H9 (cell line): ENCODE results near the gene FSD1. TPM values are rescaled to one million over a fixed set of nuclear protein-coding genes. Genes with fewer than 3 reads are reported as not detected.

Source experiments
- DNase-seq: peaks from one replicate; pipeline ENCODE4 v3.0.0-alpha.2; 2017
- H2AFZ ChIP-seq: one replicate; pipeline ENCODE4 v1.6.1; 2013; ENCODE audit warnings: mild to moderate bottlenecking, low read length, control low read depth, moderate library complexity
- H2AK5ac ChIP-seq: 2 replicates; pipeline ENCODE4 v1.6.1; 2013; ENCODE audit warnings: low read length, control low read depth, mixed read lengths; ENCODE audit not compliant: insufficient read length
- H2BK120ac ChIP-seq: one replicate; pipeline ENCODE4 v1.6.1; 2013; ENCODE audit warnings: low read depth, mild to moderate bottlenecking, low read length, control low read depth, inconsistent platforms; ENCODE audit not compliant: poor library complexity, severe bottlenecking
- H2BK12ac ChIP-seq: 2 replicates; pipeline ENCODE4 v1.6.1; 2013; ENCODE audit warnings: low read length, control low read depth, mixed read lengths, low read depth; ENCODE audit not compliant: insufficient read length
- H2BK15ac ChIP-seq: 2 replicates; pipeline ENCODE4 v1.6.1; 2013; ENCODE audit warnings: low read depth, low read length, control low read depth
- H2BK20ac ChIP-seq: one replicate; pipeline ENCODE4 v1.6.1; 2013; ENCODE audit warnings: low read depth, mild to moderate bottlenecking, low read length, control low read depth, inconsistent platforms; ENCODE audit not compliant: poor library complexity, severe bottlenecking
- H2BK5ac ChIP-seq: 2 replicates; pipeline ENCODE4 v1.6.1; 2013; ENCODE audit warnings: low read length, control low read depth, mixed read lengths; ENCODE audit not compliant: insufficient read length
- H3K14ac ChIP-seq: 2 replicates; pipeline ENCODE4 v1.6.1; 2013; ENCODE audit warnings: low read length, control low read depth; ENCODE audit not compliant: insufficient read depth
- H3K18ac ChIP-seq: 2 replicates; pipeline ENCODE4 v1.6.1; 2013; ENCODE audit warnings: low read depth, mild to moderate bottlenecking, mixed read lengths, low read length, control low read depth; ENCODE audit not compliant: insufficient read length
- H3K23ac ChIP-seq: 2 replicates; pipeline ENCODE4 v1.6.1; 2013; ENCODE audit warnings: low read length, control low read depth, mixed read lengths, low read depth; ENCODE audit not compliant: insufficient read length
- H3K23me2 ChIP-seq: 2 replicates; pipeline ENCODE4 v1.6.1; 2013; ENCODE audit warnings: low read depth, mild to moderate bottlenecking, mixed read lengths, low read length, control low read depth; ENCODE audit not compliant: insufficient read length, poor library complexity, severe bottlenecking
- H3K27ac ChIP-seq: 2 replicates; pipeline ENCODE4 v1.5.1; 2013; ENCODE audit warnings: low read length, control low read depth, mixed read lengths, low read depth; ENCODE audit not compliant: insufficient read length
- H3K27me3 ChIP-seq: 2 replicates; pipeline ENCODE4 v1.6.1; 2013; ENCODE audit warnings: low read length, control low read depth, inconsistent platforms; ENCODE audit not compliant: insufficient read depth
- H3K4ac ChIP-seq: 2 replicates; pipeline ENCODE4 v1.6.1; 2013; ENCODE audit warnings: low read depth, mild to moderate bottlenecking, control low read depth, inconsistent platforms, low read length, moderate library complexity
- H3K4me1 ChIP-seq: 2 replicates; pipeline ENCODE4 v1.6.1; 2013; ENCODE audit warnings: low read length, control low read depth, inconsistent platforms; ENCODE audit not compliant: insufficient read depth
- H3K4me2 ChIP-seq: 2 replicates; pipeline ENCODE4 v1.6.1; 2013; ENCODE audit warnings: low read length, control low read depth, mixed read lengths; ENCODE audit not compliant: insufficient read length, insufficient read depth
- H3K56ac ChIP-seq: 2 replicates; pipeline ENCODE4 v1.6.1; 2013; ENCODE audit warnings: low read depth, mild to moderate bottlenecking, mixed read lengths, low read length, control low read depth; ENCODE audit not compliant: insufficient read length
- H3K79me1 ChIP-seq: 2 replicates; pipeline ENCODE4 v1.6.1; 2013; ENCODE audit warnings: low read depth, mild to moderate bottlenecking, moderate library complexity, low read length, control low read depth, inconsistent platforms; ENCODE audit not compliant: insufficient read depth, poor library complexity, severe bottlenecking
- H3K79me2 ChIP-seq: 2 replicates; pipeline ENCODE4 v1.6.1; 2013; ENCODE audit warnings: low read length, control low read depth, inconsistent platforms; ENCODE audit not compliant: insufficient read depth
- H3K9ac ChIP-seq: 2 replicates; pipeline ENCODE4 v1.6.1; 2013; ENCODE audit warnings: low read length, control low read depth, mixed read lengths; ENCODE audit not compliant: insufficient read length; ENCODE audit errors: extremely low read depth
- H3K9me3 ChIP-seq: one replicate; pipeline ENCODE4 v1.6.1; 2013; ENCODE audit warnings: low read depth, low read length, inconsistent platforms; ENCODE audit not compliant: control insufficient read depth
- H3T11ph ChIP-seq: one replicate; pipeline ENCODE4 v1.6.1; 2013; ENCODE audit warnings: mild to moderate bottlenecking, low read length, control low read depth, inconsistent platforms
- H4K20me1 ChIP-seq: one replicate; pipeline ENCODE4 v1.6.1; 2013; ENCODE audit not compliant: control insufficient read depth, insufficient read length, insufficient read depth
- H4K5ac ChIP-seq: 2 replicates; pipeline ENCODE4 v1.6.1; 2013; ENCODE audit warnings: low read depth, mild to moderate bottlenecking, mixed read lengths, low read length, control low read depth; ENCODE audit not compliant: insufficient read length
- H4K8ac ChIP-seq: replicated peaks from 2 replicates; pipeline ENCODE4 v1.6.1; 2013; ENCODE audit warnings: low read length, control low read depth, mixed read lengths, low read depth; ENCODE audit not compliant: insufficient read length
- H4K91ac ChIP-seq: 2 replicates; pipeline ENCODE4 v1.6.1; 2013; ENCODE audit warnings: low read depth, mild to moderate bottlenecking, moderate library complexity, mixed read lengths, low read length, control low read depth; ENCODE audit not compliant: insufficient read length
- H3K27ac Mint-ChIP-seq, 3 experiments: 2 replicates in 2 of 3; 3 replicates in 1 of 3; pipeline ENCODE4 v1.8.0; 2020 to 2021; ENCODE audit warnings: mixed read lengths in 3 of 3, mild to moderate bottlenecking in 1 of 3, moderate library complexity in 1 of 3
- H3K27me3 Mint-ChIP-seq: 2 replicates; pipeline ENCODE4 v1.8.0; 2021; ENCODE audit warnings: low read depth, mild to moderate bottlenecking, moderate library complexity, mixed read lengths
- H3K36me3 Mint-ChIP-seq, 3 experiments: 2 replicates in 2 of 3; 3 replicates in 1 of 3; pipeline ENCODE4 v1.8.0; 2020 to 2021; ENCODE audit warnings: low read depth in 3 of 3, mixed read lengths in 3 of 3; ENCODE audit not compliant: insufficient read depth in 1 of 3
- H3K4me1 Mint-ChIP-seq, 2 experiments: 2 replicates each; pipeline ENCODE4 v1.8.0; 2020; ENCODE audit warnings: mixed read lengths in 2 of 2
- H3K4me3 Mint-ChIP-seq, 2 experiments: 2 replicates in 1 of 2; 3 replicates in 1 of 2; pipeline ENCODE4 v1.8.0; 2020 to 2021; ENCODE audit warnings: mild to moderate bottlenecking in 2 of 2, mixed read lengths in 2 of 2, moderate library complexity in 1 of 2
- H3K9me3 Mint-ChIP-seq, 2 experiments: 2 replicates in 1 of 2; 3 replicates in 1 of 2; pipeline ENCODE4 v1.8.0; 2020; ENCODE audit warnings: mild to moderate bottlenecking in 2 of 2, mixed read lengths in 2 of 2, moderate library complexity in 1 of 2
- WGBS: extraction: QIAGEN DNeasy Blood & Tissue Kit; methylation state at CpG from one replicate; pipeline ENCODE4 v1.1.7; 2013; ENCODE audit warnings: missing lambda C conversion rate, low lambda C conversion rate, mixed read lengths; ENCODE audit not compliant: insufficient read length; ENCODE audit errors: extremely low coverage; 5-methylcytosine and 5-hydroxymethylcytosine counted together
- total RNA-seq: library from RNA; stranded (reverse); gene quantifications from 2 replicates; pipeline ENCODE4 v1.2.1, GENCODE V29; 2021
- TF ChIP-seq, protein P1 (sequence below): fragments of 200-600 bp; sonication (generic); conservative IDR thresholded peaks from 3 replicates; pipeline ENCODE4 v1.8.0; 2021; ENCODE audit warnings: antibody characterized with exemption, mild to moderate bottlenecking

FSD1 gene
- total RNA-seq, 1 experiment from 2014 or later, result 53.6 TPM

GRCh38 chr19:4257025-4257424, 47.4 kb upstream of the FSD1 start:
- Histone ChIP-seq H3K9me3 (peaks cover 8% of the 10 kb centered on the region), H3K4me2 (no peak overlapping the region), H3K9ac (no peak overlapping the region), H3K4me1 (no peaks in the 10 kb centered on the region), H3K79me1 (no peaks in the 10 kb centered on the region), H2BK120ac (no peak overlapping the region), H4K8ac (no peak overlapping the region), H3K14ac (no peak overlapping the region), H3K56ac (no peak overlapping the region), H2BK15ac (no peak overlapping the region), H4K20me1 (no peaks in the 10 kb centered on the region), H3K18ac (no peak overlapping the region), H3K79me2 (no peaks in the 10 kb centered on the region), H2AFZ (no peak overlapping the region), H4K5ac (no peak overlapping the region), H2BK5ac (no peak overlapping the region), H3K27me3 (no peaks in the 10 kb centered on the region), H3K23me2 (no peaks in the 10 kb centered on the region), H3T11ph (no peak overlapping the region), H3K4ac (no peak overlapping the region), H2AK5ac (no peak overlapping the region), H2BK20ac (no peak overlapping the region), H3K23ac (no peak overlapping the region), H3K27ac (no peak overlapping the region), H2BK12ac (no peak overlapping the region), H4K91ac (no peak overlapping the region)
- Mint-ChIP-seq H3K9me3 (peaks cover 21 to 31% of the 10 kb centered on the region in 2 experiments), H3K27ac (no peak overlapping the region), H3K4me1 (no peaks in the 10 kb centered on the region), H3K36me3 (peaks cover 51 to 79% (median 71%) of the 10 kb centered on the region in 3 experiments), H3K27me3 (no peaks in the 10 kb centered on the region), H3K4me3 (no peak overlapping the region)
- DNase-seq, result no peak
- no CpG with 5 or more reads among the region's 6 CpGs for WGBS
- TF ChIP-seq, protein P1, sequence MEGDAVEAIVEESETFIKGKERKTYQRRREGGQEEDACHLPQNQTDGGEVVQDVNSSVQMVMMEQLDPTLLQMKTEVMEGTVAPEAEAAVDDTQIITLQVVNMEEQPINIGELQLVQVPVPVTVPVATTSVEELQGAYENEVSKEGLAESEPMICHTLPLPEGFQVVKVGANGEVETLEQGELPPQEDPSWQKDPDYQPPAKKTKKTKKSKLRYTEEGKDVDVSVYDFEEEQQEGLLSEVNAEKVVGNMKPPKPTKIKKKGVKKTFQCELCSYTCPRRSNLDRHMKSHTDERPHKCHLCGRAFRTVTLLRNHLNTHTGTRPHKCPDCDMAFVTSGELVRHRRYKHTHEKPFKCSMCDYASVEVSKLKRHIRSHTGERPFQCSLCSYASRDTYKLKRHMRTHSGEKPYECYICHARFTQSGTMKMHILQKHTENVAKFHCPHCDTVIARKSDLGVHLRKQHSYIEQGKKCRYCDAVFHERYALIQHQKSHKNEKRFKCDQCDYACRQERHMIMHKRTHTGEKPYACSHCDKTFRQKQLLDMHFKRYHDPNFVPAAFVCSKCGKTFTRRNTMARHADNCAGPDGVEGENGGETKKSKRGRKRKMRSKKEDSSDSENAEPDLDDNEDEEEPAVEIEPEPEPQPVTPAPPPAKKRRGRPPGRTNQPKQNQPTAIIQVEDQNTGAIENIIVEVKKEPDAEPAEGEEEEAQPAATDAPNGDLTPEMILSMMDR, result no peak
